ENCODE results near the gene MYRF.

MYRF gene

DNA sequence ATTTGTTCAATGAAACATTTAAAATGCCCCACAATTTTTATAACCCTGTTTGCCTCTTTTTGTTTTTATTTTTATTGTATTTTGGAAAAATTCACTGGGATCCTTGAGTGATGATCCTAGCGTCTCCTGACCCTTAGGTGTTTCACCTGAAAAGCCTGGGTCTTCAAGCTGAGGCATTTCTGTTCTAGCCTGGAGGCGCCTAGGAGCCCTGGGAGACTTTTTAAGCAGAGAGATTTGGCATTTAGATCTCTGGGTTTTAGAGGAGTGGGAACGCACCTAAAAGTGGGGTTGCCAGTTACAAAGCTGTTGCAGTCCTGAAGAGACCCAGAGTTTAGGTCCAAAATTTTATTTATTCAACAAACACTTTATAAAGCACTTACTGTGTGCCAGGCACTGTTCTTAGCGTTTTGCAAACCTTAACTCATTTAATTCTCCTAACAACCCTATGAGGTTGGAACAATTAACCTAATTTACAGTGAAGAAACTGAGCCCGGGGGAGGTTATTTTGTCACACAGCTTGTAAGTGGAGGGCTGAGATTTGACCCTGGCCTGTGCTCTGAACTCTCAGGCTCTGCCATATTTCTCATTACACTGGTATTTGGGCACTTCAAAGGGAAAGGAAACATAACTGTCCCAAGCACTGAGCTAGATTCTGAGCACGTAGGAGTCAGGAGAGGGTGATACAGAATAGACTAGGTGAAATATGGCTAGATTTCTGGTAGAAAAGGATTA is 65.2 kb downstream of the MYRF start:
- DNase-seq (ENCODE audit: low read depth in 2 of 2) = no peak

DNA sequence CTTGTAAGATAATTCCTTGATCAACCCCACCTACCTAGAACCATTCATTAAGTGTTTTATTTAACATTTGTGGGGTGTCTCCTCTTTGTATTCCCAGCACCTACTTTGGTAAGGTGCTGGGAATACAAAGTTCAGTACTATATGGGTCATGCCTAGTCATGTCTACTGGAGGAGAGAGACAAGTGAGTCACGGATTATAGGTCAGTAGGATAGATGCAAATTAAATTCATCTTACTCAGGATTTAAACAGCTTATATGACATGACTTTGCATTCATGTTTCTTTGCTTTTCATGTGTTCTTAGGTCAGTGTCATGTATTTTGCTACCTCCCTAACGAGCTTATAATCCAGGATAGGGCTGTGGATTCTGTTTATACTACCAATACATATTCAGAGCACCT is 67.7 kb downstream of the MYRF start:
- no peak for DNase-seq (ENCODE audit: low read depth in 2 of 2)

DNA sequence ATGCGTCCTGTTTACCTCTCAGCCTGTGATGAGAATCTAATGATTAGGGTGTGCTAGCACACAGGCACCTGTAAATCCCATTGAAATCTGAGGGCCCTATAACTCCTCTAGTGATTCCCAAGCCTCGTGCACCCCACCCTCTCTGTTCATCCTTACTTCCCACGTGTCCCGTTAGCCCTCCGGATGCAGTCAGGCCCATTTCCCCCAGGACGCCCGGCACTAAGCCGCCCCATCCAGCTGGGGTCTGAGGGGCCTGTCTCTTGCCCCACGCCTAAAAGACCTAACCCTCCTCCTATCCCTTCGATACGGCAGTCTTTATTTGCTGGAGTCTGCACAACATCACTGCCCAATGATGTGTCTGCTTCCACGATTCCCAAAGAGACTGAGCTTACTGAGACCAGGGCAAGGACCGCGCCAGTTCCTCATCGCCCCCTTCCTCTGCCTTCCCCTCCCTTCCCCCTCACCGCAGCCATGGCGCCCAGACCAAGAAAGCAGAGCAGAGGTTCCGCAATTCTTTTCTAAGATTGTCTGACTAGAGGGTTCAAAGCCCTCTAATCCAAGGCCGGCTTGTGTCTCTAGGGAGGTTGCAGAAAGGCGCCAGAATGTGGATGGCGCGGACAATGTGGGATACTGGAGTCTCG is 74.6 kb downstream of the MYRF start:
- DNase-seq (ENCODE audit: low read depth in 2 of 2) = no peak

- peak; percentile 75 to 76 for DNase-seq (ENCODE audit: low read depth in 2 of 2)
These were observed 75.3 kb downstream of the MYRF start, which contains the start of gene FADS2 for GRCh38 chr11:61827571-61828378. TSS of gene FADS2 (plus strand) at chr11:61828300. CDS start at chr11:61828391, 91 bp downstream.

GRCh38 chr11:61828379-61828628 is 75.9 kb downstream of the MYRF start:
- no peak for DNase-seq (ENCODE audit: low read depth in 2 of 2)

- peak in 1 of 2 donors; percentile 38 for DNase-seq (ENCODE audit: low read depth in 2 of 2)
These were observed 76.4 kb downstream of the MYRF start for GRCh38 chr11:61828629-61829407.

DNA sequence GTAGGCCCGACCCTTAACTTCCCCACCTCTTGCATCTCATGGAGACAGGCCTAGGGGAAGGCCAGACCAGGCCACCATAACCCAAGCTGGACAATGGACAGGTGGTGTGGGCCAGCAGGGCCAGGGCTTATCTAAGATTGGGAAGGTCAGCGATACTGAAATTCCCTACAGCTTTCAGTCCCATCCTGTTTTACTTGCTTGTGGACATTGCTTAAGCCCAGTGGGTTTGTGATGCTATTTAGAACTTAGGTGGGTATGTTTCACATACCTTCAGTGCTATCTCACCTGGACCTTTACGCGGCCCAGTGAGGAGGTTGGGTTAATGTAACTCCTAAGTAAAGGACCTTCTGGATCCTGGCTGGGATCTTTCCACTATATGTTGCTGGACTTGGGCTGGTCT is 77.4 kb downstream of the MYRF start:
- no peak for DNase-seq (ENCODE audit: low read depth in 2 of 2)

- no peak for DNase-seq (ENCODE audit: low read depth in 2 of 2)
These were observed 78.0 kb downstream of the MYRF start for GRCh38 chr11:61830237-61831105.

GRCh38 chr11:61832207-61832606 is 79.8 kb downstream of the MYRF start:
- no peak for DNase-seq (ENCODE audit: low read depth in 2 of 2)

GRCh38 chr11:61832754-61833153 is 80.3 kb downstream of the MYRF start:
- no peak for DNase-seq (ENCODE audit: low read depth in 2 of 2)

GRCh38 chr11:61833471-61833870 is 81.0 kb downstream of the MYRF start:
- DNase-seq (ENCODE audit: low read depth in 2 of 2) = no peak

- DNase-seq (ENCODE audit: low read depth in 2 of 2) = no peak
These were observed 81.5 kb downstream of the MYRF start for GRCh38 chr11:61833926-61834277.

GRCh38 chr11:61834278-61835048 is 82.0 kb downstream of the MYRF start:
- DNase-seq (ENCODE audit: low read depth in 2 of 2) = peak in 1 of 2 donors; percentile 40

- DNase-seq (ENCODE audit: low read depth in 2 of 2) = no peak
These were observed 83.8 kb downstream of the MYRF start for GRCh38 chr11:61836193-61836592.

DNA sequence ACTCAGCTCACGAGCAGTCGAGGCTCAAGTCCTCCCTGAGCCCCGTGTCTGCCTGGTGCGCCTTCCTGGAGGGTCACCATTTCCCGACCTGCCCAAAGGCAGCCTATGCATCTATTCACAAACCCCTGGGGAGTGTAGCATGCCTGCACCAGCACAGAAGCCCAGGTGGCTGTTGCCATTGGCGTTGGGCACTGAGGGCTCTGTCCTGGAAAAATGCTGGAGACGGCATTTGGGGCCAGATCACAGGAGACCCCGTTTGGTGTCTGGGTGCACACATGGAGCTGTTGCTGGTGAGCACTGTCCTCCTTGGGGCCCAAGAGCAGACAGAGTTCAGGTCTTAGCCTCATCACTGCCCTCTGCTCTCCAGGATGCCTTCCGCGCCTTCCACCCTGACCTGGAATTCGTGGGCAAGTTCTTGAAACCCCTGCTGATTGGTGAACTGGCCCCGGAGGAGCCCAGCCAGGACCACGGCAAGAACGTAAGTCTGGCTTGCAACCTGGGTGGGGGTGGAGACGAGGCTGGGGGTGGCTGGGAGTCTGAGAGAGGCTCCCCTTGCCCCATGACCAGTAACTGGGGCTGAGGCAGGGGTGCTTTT is 85.1 kb downstream of the MYRF start:
- no peak for DNase-seq (ENCODE audit: low read depth in 2 of 2)

Data from stimulated activated CD8-positive, alpha-beta memory T cell treated with anti-CD3 and anti-CD28 coated beads, Interleukin-2, amount 100 ng/mL, for 48 hours (primary cell).